ENCODE measurements around the gene TAS2R20.
"Not testable (repeated sequence)": the region's sequence is repeated elsewhere in the genome, so short reads cannot be mapped to it uniquely, and the experiment has no call there.

TAS2R20 gene, protein sequence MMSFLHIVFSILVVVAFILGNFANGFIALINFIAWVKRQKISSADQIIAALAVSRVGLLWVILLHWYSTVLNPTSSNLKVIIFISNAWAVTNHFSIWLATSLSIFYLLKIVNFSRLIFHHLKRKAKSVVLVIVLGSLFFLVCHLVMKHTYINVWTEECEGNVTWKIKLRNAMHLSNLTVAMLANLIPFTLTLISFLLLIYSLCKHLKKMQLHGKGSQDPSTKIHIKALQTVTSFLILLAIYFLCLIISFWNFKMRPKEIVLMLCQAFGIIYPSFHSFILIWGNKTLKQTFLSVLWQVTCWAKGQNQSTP

GRCh38 chr12:10998204-10998603 lies at the start of gene TAS2R20:
TAS2R20 (minus strand) TSS chr12:10998304; CDS start chr12:10997875, 429 bp downstream.
- H3K9me3 ChIP-seq (ENCODE audit: control insufficient read depth, low read length) = peaks cover 6% of the 10 kb centered on the region
- no peak within 1 kb of the TSS for H3K9ac ChIP-seq (ENCODE audit: low read length)
- H3K36me3 ChIP-seq (ENCODE audit: control insufficient read depth, insufficient read depth, low read length, severe bottlenecking) = peaks cover 18% of the 10 kb centered on the region
- DNase-seq (ENCODE audit: low read depth) = no peak
- H3K27me3 ChIP-seq (replicated peaks; ENCODE audit: control insufficient read depth, insufficient read depth, low read length) = no peaks in the 10 kb centered on the region
- H3K4me1 ChIP-seq (ENCODE audit: control insufficient read depth, insufficient read depth, low read length) = no peaks in the 10 kb centered on the region
- no peak within 1 kb of the TSS for H3K4me3 ChIP-seq (ENCODE audit: low read length)

DNA sequence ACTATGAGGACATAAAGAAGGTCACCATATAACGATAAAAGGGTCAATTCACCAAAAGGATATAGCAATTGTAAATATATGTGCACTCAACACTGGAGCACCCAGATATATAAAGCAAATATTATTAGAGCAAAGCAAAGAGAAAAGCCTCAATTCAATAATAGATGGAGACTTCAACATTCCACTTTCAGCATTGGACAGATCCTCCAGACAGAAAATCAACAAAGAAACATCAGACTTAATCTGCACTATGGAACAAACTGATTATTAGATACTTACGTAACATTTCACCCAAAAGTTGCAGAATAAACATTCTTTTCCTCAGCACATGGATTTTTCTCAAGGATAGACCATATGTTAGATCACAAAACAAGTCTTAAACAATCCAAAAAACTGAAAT lies 43.3 kb upstream of the TAS2R20 start:
- H3K9me3 ChIP-seq (ENCODE audit: control insufficient read depth, low read length) = not testable (repeated sequence)

DNA sequence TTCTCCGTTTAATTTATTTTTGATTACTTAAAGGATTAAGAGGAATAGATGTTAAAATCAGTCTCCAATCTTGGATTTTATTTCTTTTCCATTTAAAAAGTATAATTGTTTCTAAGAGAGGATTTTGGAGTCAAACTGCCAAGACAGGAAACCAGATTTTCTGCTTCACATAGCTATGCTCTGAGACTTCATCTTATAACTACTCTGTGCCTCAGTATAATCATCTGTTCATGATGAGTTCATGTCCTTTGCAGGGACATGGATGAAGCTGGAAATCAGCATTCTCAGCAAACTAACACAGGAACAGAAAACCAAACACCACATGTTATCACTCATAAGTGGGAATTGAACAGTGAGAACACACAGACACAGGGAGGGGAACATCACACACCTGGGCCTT lies 42.1 kb upstream of the TAS2R20 start:
- H3K4me3 ChIP-seq (ENCODE audit: low read length) = no peak overlapping the region
- no peaks in the 10 kb centered on the region for H3K9me3 ChIP-seq (ENCODE audit: control insufficient read depth, low read length)
- H3K4me1 ChIP-seq (ENCODE audit: control insufficient read depth, insufficient read depth, low read length) = no peaks in the 10 kb centered on the region

More for the DNA sequence above, 43.3 kb upstream of the TAS2R20 start:
- peaks cover 22% of the 10 kb centered on the region for H3K36me3 ChIP-seq (ENCODE audit: control insufficient read depth, insufficient read depth, low read length, severe bottlenecking)
- not testable (repeated sequence) for H3K27me3 ChIP-seq (replicated peaks; ENCODE audit: control insufficient read depth, insufficient read depth, low read length); H3K4me3 ChIP-seq (ENCODE audit: low read length); H3K9ac ChIP-seq (ENCODE audit: low read length); DNase-seq (ENCODE audit: low read depth); H3K4me1 ChIP-seq (ENCODE audit: control insufficient read depth, insufficient read depth, low read length)

GRCh38 chr12:11039171-11039570 lies 41.1 kb upstream of the TAS2R20 start:
- no peaks in the 10 kb centered on the region for H3K4me1 ChIP-seq (ENCODE audit: control insufficient read depth, insufficient read depth, low read length)
- H3K4me3 ChIP-seq (ENCODE audit: low read length) = no peak overlapping the region
- no peak overlapping the region for H3K9ac ChIP-seq (ENCODE audit: low read length)
- no peaks in the 10 kb centered on the region for H3K9me3 ChIP-seq (ENCODE audit: control insufficient read depth, low read length)
- H3K36me3 ChIP-seq (ENCODE audit: control insufficient read depth, insufficient read depth, low read length, severe bottlenecking) = peaks cover 9% of the 10 kb centered on the region
- no peak for DNase-seq (ENCODE audit: low read depth)
- no peaks in the 10 kb centered on the region for H3K27me3 ChIP-seq (replicated peaks; ENCODE audit: control insufficient read depth, insufficient read depth, low read length)

More for the DNA sequence above, 42.1 kb upstream of the TAS2R20 start:
- DNase-seq (ENCODE audit: low read depth) = no peak
- H3K27me3 ChIP-seq (replicated peaks; ENCODE audit: control insufficient read depth, insufficient read depth, low read length) = no peaks in the 10 kb centered on the region
- H3K36me3 ChIP-seq (ENCODE audit: control insufficient read depth, insufficient read depth, low read length, severe bottlenecking) = peaks cover 16% of the 10 kb centered on the region
- H3K9ac ChIP-seq (ENCODE audit: low read length) = no peak overlapping the region

DNA sequence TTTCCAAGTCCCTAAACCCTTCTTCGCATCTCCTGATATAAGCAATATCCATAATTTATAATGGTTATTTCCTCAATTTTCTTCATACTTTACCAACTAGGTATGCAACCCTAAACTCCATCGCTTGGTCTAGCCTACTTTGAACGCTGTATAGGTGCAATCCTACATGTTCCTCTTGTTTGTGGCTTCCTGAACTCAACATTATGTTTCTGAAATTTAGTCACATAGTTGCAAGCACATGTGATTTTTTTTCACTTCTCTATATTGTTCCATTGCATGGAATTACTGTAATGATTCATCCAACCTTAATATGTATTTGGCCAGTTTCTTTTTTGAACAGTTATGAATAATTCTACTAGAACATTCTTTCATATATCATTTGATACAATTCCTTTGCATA lies 35.9 kb upstream of the TAS2R20 start:
- H3K36me3 ChIP-seq (ENCODE audit: control insufficient read depth, insufficient read depth, low read length, severe bottlenecking); DNase-seq (ENCODE audit: low read depth); H3K9ac ChIP-seq (ENCODE audit: low read length); H3K27me3 ChIP-seq (replicated peaks; ENCODE audit: control insufficient read depth, insufficient read depth, low read length); H3K4me3 ChIP-seq (ENCODE audit: low read length); H3K4me1 ChIP-seq (ENCODE audit: control insufficient read depth, insufficient read depth, low read length); H3K9me3 ChIP-seq (ENCODE audit: control insufficient read depth, low read length): not testable (repeated sequence)

- Histone ChIP-seq H3K9ac (ENCODE audit: low read length) (no peak within 1 kb of the TSS), H3K27me3 (replicated peaks; ENCODE audit: control insufficient read depth, insufficient read depth, low read length) (no peaks in the 10 kb centered on the region), H3K36me3 (ENCODE audit: control insufficient read depth, insufficient read depth, low read length, severe bottlenecking) (peaks cover 10% of the 10 kb centered on the region), H3K9me3 (ENCODE audit: control insufficient read depth, low read length) (no peaks in the 10 kb centered on the region), H3K4me1 (ENCODE audit: control insufficient read depth, insufficient read depth, low read length) (no peaks in the 10 kb centered on the region), H3K4me3 (ENCODE audit: low read length) (no peak within 1 kb of the TSS)
- DNase-seq (ENCODE audit: low read depth) = no peak
Measured at GRCh38 chr12:11031307-11031706, 33.2 kb upstream of the TAS2R20 start, which contains the start of gene TAS2R31. TAS2R31 (minus strand) TSS chr12:11031407; CDS start chr12:11031335, 72 bp downstream.

GRCh38 chr12:11026118-11026517 lies 28.0 kb upstream of the TAS2R20 start:
- H3K4me1 ChIP-seq (ENCODE audit: control insufficient read depth, insufficient read depth, low read length) = peaks cover 7% of the 10 kb centered on the region
- no peaks in the 10 kb centered on the region for H3K27me3 ChIP-seq (replicated peaks; ENCODE audit: control insufficient read depth, insufficient read depth, low read length)
- DNase-seq (ENCODE audit: low read depth) = no peak
- peaks cover 14% of the 10 kb centered on the region for H3K36me3 ChIP-seq (ENCODE audit: control insufficient read depth, insufficient read depth, low read length, severe bottlenecking)
- no peaks in the 10 kb centered on the region for H3K9me3 ChIP-seq (ENCODE audit: control insufficient read depth, low read length)
- no peak overlapping the region for H3K4me3 ChIP-seq (ENCODE audit: low read length)
- no peak overlapping the region for H3K9ac ChIP-seq (ENCODE audit: low read length)

DNA sequence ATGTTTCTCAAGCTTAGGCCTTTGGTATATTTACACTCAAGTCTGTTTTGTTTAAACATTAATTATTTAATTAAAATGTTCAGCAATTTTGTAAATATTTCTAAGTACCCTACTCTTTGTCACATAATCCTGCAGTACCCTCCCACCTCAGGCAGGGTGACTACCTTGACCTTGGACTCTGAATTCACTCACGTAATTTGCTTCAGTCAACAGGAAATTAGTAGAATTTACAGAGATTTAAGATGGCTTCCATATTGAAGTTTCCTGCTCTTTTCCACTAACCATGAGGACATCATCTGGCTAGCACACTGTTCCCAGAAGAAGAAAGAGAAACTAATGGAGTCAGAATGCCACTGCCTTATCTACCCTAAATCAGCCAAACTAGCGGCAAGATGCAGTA lies 25.3 kb upstream of the TAS2R20 start:
- no peak for DNase-seq (ENCODE audit: low read depth)
- Histone ChIP-seq H3K4me3 (ENCODE audit: low read length) (no peak overlapping the region), H3K27me3 (replicated peaks; ENCODE audit: control insufficient read depth, insufficient read depth, low read length) (no peaks in the 10 kb centered on the region), H3K9ac (ENCODE audit: low read length) (no peak overlapping the region), H3K9me3 (ENCODE audit: control insufficient read depth, low read length) (no peaks in the 10 kb centered on the region), H3K36me3 (ENCODE audit: control insufficient read depth, insufficient read depth, low read length, severe bottlenecking) (peaks cover 14% of the 10 kb centered on the region), H3K4me1 (ENCODE audit: control insufficient read depth, insufficient read depth, low read length) (peaks cover 7% of the 10 kb centered on the region)

GRCh38 chr12:11022520-11022919 lies 24.4 kb upstream of the TAS2R20 start, which contains the start of gene TAS2R19:
TAS2R19 (minus strand) TSS chr12:11022620; CDS start chr12:11022571, 49 bp downstream.
- no peaks in the 10 kb centered on the region for H3K9me3 ChIP-seq (ENCODE audit: control insufficient read depth, low read length)
- DNase-seq (ENCODE audit: low read depth) = no peak
- H3K4me3 ChIP-seq (ENCODE audit: low read length) = no peak within 1 kb of the TSS
- H3K27me3 ChIP-seq (replicated peaks; ENCODE audit: control insufficient read depth, insufficient read depth, low read length) = no peaks in the 10 kb centered on the region
- H3K36me3 ChIP-seq (ENCODE audit: control insufficient read depth, insufficient read depth, low read length, severe bottlenecking) = peaks cover 7% of the 10 kb centered on the region
- peaks cover 7% of the 10 kb centered on the region for H3K4me1 ChIP-seq (ENCODE audit: control insufficient read depth, insufficient read depth, low read length)
- no peak within 1 kb of the TSS for H3K9ac ChIP-seq (ENCODE audit: low read length)

- H3K4me1 ChIP-seq (ENCODE audit: control insufficient read depth, insufficient read depth, low read length) = peaks cover 12% of the 10 kb centered on the region
- H3K36me3 ChIP-seq (ENCODE audit: control insufficient read depth, insufficient read depth, low read length, severe bottlenecking) = no peaks in the 10 kb centered on the region
- H3K4me3 ChIP-seq (ENCODE audit: low read length) = no peak overlapping the region
- no peaks in the 10 kb centered on the region for H3K27me3 ChIP-seq (replicated peaks; ENCODE audit: control insufficient read depth, insufficient read depth, low read length)
- no peak for DNase-seq (ENCODE audit: low read depth)
- H3K9me3 ChIP-seq (ENCODE audit: control insufficient read depth, low read length) = no peaks in the 10 kb centered on the region
- H3K9ac ChIP-seq (ENCODE audit: low read length) = no peak overlapping the region
Measured at GRCh38 chr12:11016937-11017336, 18.8 kb upstream of the TAS2R20 start.

DNA sequence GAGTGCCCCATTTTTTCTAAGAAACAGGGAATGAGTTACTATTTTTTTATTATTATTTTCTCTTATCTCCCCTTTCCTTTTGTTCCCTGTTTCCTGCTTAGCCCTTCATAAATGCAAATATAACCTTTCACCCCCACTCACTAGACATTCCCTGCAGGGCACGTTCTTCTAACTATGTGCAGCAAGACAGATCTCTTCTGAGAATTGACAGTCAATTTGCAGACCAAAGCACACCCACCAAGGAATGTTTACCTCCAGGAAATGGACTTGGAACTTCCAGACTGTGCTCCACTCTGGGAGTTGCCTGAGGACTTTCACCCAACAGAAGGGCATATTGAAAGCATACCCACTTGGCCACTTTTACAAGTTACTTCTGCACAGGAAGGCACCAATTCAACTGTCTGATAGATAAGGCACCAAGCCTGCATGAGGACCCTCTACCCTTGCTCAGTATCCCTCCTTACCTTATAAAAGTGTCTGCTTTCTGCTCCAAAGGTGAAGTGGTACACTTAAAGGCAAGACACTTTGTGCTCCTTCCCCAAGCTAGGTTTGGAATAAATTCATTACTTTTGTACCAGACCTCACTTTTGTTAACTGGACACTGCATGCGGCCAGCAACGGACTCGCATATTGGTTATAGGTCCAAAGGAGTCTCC lies 17.8 kb upstream of the TAS2R20 start:
- DNase-seq (ENCODE audit: low read depth) = no peak
- Histone ChIP-seq H3K9ac (ENCODE audit: low read length) (no peak overlapping the region), H3K36me3 (ENCODE audit: control insufficient read depth, insufficient read depth, low read length, severe bottlenecking) (no peaks in the 10 kb centered on the region), H3K9me3 (ENCODE audit: control insufficient read depth, low read length) (no peaks in the 10 kb centered on the region), H3K4me3 (ENCODE audit: low read length) (no peak overlapping the region), H3K4me1 (ENCODE audit: control insufficient read depth, insufficient read depth, low read length) (peaks cover 6% of the 10 kb centered on the region), H3K27me3 (replicated peaks; ENCODE audit: control insufficient read depth, insufficient read depth, low read length) (no peaks in the 10 kb centered on the region)

Data from adipocyte (in vitro differentiated cells).